Right atrium auricular region (tissue), 2 donors: ENCODE data around the gene TACC3. TPM values are rescaled to one million over a fixed set of nuclear protein-coding genes. Genes with fewer than 3 reads are reported as not detected.
A peak's percentile ranks its signal among the peaks of the same experiment; 100 is the strongest.

Source experiments
- DNase-seq: peaks from one replicate; pipeline ENCODE4 v3.0.0-alpha.2; 2019; ENCODE audit warnings: low spot score
- H3K27ac ChIP-seq, 2 donors: fragments of 200-600 bp; sonication (generic); 1 replicate in 1 of 2; 2 replicates in 1 of 2; pipeline ENCODE4 v1.5.1; 2016 to 2019
- H3K27me3 ChIP-seq, 2 donors: fragments of 200-600 bp; sonication (generic); one replicate each; pipeline versions ENCODE4 v1.5.1 to v1.6.0; 2017 to 2019
- H3K36me3 ChIP-seq: fragments of 200-600 bp; sonication (generic); one replicate; pipeline ENCODE4 v1.5.1; 2016
- H3K4me1 ChIP-seq, 2 donors: fragments of 200-600 bp; sonication (generic); one replicate each; pipeline versions ENCODE4 v1.5.1 to v1.6.0; 2017 to 2019
- H3K4me3 ChIP-seq, 2 donors: fragments of 200-600 bp; sonication (generic); 1 replicate in 1 of 2; 2 replicates in 1 of 2; pipeline ENCODE4 v1.5.1; 2017 to 2019; ENCODE audit warnings: mild to moderate bottlenecking in 1 of 2, moderate library complexity in 1 of 2
- H3K9me3 ChIP-seq, 2 donors: fragments of 200-600 bp; sonication (generic); one replicate each; pipeline ENCODE4 v1.5.1; 2019
- CTCF ChIP-seq, 2 donors: fragments of 200-600 bp; sonication (generic); IDR thresholded peaks; one replicate each; pipeline ENCODE4 v1.5.1; 2019; ENCODE audit warnings: antibody characterized with exemption in 2 of 2
- total RNA-seq, 2 donors: library from RNA; depleted of rRNA; stranded (reverse); fragments of >200 nt; gene quantifications; one replicate each; pipeline ENCODE4 v1.1.0, GENCODE V29; 2016

Gene TACC3
- total RNA-seq, 2 donors from 2014 or later: 3.7 to 5.3 TPM

DNA sequence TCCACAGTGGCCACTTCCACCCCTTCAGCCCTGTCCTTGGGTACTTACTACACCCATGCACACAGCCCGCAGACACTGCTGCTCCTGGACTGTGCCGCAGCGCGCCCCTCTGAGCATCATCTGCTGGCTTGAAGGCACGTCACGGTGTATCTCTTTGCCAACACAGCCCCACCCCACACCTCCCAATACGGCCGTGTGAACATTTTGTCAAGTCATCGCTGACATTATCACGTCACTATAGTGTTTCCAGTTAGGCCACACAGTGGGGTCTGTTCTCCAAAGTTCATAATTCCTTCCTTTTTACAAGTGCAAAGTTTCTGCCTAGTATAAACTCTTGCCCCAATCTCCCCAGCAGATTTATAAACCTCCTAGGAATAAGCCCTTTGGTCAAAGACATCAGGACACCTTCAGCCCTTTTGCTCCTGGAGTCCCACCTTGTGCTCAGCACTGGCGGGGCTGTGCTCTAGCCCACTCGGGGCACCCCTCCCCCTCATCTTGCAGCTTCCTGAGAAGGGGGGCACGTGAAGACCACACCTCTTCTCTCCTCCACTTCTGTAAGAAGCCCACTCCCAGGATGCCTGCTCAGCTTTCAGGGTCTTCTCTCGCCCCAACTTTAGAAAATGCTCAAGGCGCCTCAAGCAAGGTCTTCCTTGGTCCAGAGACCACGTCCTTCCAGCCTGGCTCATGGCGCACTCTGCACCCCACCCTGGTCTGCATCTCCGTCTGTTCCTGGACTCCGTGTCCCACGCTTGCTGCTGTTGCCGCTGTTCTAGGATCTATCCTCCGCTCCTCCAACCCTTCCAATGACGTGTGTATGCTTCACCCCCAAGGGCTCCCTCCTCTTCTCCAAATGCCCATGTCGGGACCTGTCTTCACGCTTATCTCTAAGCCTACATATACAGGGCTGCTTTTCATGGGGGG is 44.5 kb upstream of the TACC3 start:
- Histone ChIP-seq H3K27ac (no peak overlapping the region), H3K27me3 (no peaks in the 10 kb centered on the region), H3K36me3 (no peaks in the 10 kb centered on the region), H3K4me3 (no peak overlapping the region), H3K4me1 (no peaks in the 10 kb centered on the region), H3K9me3 (no peaks in the 10 kb centered on the region)
- DNase-seq: no peak
- no peak for TF ChIP-seq CTCF (IDR thresholded peaks at IDR 0.05)

DNA sequence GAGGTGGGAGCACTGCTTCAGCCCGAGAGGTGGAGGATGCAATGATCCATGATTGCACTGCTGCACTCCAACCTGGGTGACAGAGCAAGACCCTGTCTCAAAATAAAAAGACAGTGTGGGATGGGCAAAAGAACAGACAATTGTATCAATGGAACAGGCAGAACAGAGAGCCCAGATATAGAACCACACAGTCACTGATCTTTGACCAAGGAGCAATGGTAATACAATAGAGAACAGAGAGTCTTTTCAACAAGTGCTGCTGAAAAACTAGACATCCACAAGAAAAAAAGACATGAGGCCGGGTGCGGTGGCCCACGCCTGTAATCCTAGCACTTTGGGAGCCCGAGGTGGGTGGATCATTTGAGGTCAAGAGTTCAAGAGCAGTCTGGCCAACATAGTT is 43.1 kb upstream of the TACC3 start:
- DNase-seq: no peak
- H3K4me1 ChIP-seq: peaks cover 0 to 2% of the 10 kb centered on the region in 2 donors
- H3K27ac ChIP-seq: no peak overlapping the region
- H3K9me3 ChIP-seq: no peaks in the 10 kb centered on the region
- no peak for TF ChIP-seq CTCF (IDR thresholded peaks at IDR 0.05)
- H3K36me3 ChIP-seq: no peaks in the 10 kb centered on the region
- H3K4me3 ChIP-seq: no peak overlapping the region
- H3K27me3 ChIP-seq: no peaks in the 10 kb centered on the region

- Histone ChIP-seq H3K36me3 (no peaks in the 10 kb centered on the region), H3K27ac (peak overlapping the region in 1 of 2 donors; percentile 88), H3K27me3 (no peaks in the 10 kb centered on the region), H3K4me1 (peaks cover 0 to 14% of the 10 kb centered on the region in 2 donors), H3K9me3 (no peaks in the 10 kb centered on the region), H3K4me3 (peak overlapping the region; percentile 63 to 77)
- TF ChIP-seq CTCF (IDR thresholded peaks at IDR 0.05): no peak
- no peak for DNase-seq
Observed at GRCh38 chr4:1682860-1683259, 38.5 kb upstream of the TACC3 start.

DNA sequence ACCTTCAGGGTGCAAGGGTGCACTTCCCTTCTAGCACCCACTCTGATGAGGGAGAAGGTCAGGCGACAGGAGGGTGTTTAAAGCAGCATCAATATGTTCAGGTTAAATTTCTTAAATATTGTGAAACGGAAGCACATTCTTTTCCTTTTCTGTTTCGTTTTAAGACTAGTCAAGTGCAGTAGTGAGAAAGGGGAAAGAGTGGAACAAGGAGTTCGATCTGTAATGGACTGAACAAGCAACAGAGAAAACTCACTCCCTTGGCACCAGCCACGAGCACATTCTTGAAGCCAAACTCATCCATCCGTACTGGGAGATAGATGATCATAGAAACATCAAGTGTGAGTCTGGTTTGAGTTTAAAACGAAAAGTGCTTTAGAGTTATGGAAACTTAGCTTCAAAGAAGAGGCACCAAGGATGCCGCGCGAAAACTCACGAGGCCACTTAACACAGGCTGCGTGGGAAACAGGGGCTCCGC is 38.0 kb upstream of the TACC3 start:
- DNase-seq: peak; percentile 68
- peaks cover 0 to 14% of the 10 kb centered on the region in 2 donors for H3K4me1 ChIP-seq
- H3K4me3 ChIP-seq: peak overlapping the region; percentile 63 to 77
- H3K27me3 ChIP-seq: no peaks in the 10 kb centered on the region
- TF ChIP-seq CTCF (IDR thresholded peaks at IDR 0.05): no peak
- no peaks in the 10 kb centered on the region for H3K36me3 ChIP-seq
- no peaks in the 10 kb centered on the region for H3K9me3 ChIP-seq
- H3K27ac ChIP-seq: peak overlapping the region; percentile 77 to 88

DNA sequence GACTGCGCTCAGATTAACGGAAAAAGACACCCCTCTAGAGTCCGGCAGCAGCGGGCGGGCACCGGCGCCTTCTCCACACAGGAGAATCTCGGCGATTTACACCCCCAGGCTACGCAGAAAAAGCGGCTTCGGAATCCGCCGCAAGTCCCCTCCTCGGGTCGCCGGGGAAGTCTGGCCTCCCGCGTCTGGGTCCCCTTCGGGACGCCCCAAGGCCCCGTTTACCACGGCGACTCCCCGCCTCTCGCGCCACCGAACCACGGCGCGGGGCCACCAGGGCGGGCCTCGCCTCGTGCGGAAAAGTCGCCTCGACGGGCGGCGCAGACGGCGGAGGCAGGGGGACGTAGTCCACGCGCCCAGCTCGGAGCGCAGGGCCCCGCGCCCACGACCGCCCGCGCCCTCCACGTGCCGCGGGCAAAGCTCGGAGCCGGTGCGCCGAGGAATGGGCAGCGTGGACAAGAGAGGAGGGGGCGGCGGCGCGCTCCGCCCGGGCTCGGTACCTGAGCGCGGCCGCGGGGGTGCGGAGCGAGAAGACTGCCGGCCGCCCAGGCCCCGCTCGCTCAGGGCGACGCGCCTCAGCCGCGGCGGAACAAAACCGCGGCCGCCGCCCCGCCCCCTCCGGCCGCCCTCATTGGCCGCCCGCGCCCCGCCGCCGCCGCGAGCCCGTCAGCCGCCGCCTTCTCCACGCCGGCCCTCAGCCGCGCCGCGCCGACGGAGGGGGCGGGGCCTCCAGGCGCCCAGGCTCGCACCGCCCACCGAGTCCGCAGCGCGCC is 37.4 kb upstream of the TACC3 start, which contains the start of gene FAM53A:
Gene FAM53A (minus strand): TSS at position 578 of the 770 bp plus-strand sequence. CDS start 15,572 bp downstream, outside the sequence.
- H3K36me3 ChIP-seq: no peaks in the 10 kb centered on the region
- H3K4me1 ChIP-seq: peaks cover 0 to 14% of the 10 kb centered on the region in 2 donors
- H3K27ac ChIP-seq: peak within 1 kb of the TSS; percentile 77 to 88
- DNase-seq: peak; percentile 87
- H3K9me3 ChIP-seq: no peaks in the 10 kb centered on the region
- H3K27me3 ChIP-seq: no peaks in the 10 kb centered on the region
- H3K4me3 ChIP-seq: peak within 1 kb of the TSS; percentile 63 to 77
- TF ChIP-seq CTCF (IDR thresholded peaks at IDR 0.05): no peak
